HL-60 (cell line): ENCODE measurements around the gene ABCD1.
"Not testable (repeated sequence)": the region's sequence is repeated elsewhere in the genome, so short reads cannot be mapped to it uniquely, and the experiment has no call there.

Experiments
- DNase-seq, 2 experiments: peaks; one replicate each; pipeline ENCODE4 v3.0.0-alpha.2; 2010 to 2020; ENCODE audit warnings: low read depth in 1 of 2, low spot score in 1 of 2
- H3K27ac ChIP-seq: fragments of 250-450 bp; sonication (Bioruptor Pico); replicated peaks from 2 replicates; pipeline ENCODE4 v1.5.1; 2020; ENCODE audit warnings: mild to moderate bottlenecking, moderate library complexity
- H3K27me3 ChIP-seq: fragments of 250-450 bp; sonication (Bioruptor Pico); 2 replicates; pipeline ENCODE4 v1.5.1; 2021; ENCODE audit warnings: mild to moderate bottlenecking, moderate library complexity; ENCODE audit not compliant: insufficient read depth, poor library complexity, severe bottlenecking
- H3K4me3 ChIP-seq: replicated peaks from 2 replicates; pipeline ENCODE4 v1.5.1; 2011; ENCODE audit warnings: mild to moderate bottlenecking, control low read depth, low read length; ENCODE audit not compliant: insufficient read depth
- CTCF ChIP-seq: IDR thresholded peaks from one replicate; pipeline ENCODE4 v1.5.1; 2011; ENCODE audit warnings: low read length, control low read depth, inconsistent platforms; ENCODE audit not compliant: insufficient read depth
- GABPA ChIP-seq: IDR thresholded peaks from 2 replicates; pipeline ENCODE4 v1.6.1; 2012; ENCODE audit warnings: low read depth
- POLR2AphosphoS5 ChIP-seq: IDR thresholded peaks from 2 replicates; pipeline ENCODE4 v1.6.1; 2012; ENCODE audit warnings: low read depth
- REST ChIP-seq: IDR thresholded peaks from 2 replicates; pipeline ENCODE4 v1.6.1; 2012; ENCODE audit warnings: low read depth; ENCODE audit not compliant: insufficient replicate concordance
- SPI1 ChIP-seq: IDR thresholded peaks from 2 replicates; pipeline ENCODE4 v1.6.1; 2012; ENCODE audit warnings: low read depth, mild to moderate bottlenecking, borderline replicate concordance

Gene ABCD1

GRCh38 chrX:153741446-153741845 lies 16.8 kb downstream of the ABCD1 start:
- no peak overlapping the region for H3K27ac ChIP-seq
- DNase-seq = no peak
- TF ChIP-seq POLR2AphosphoS5 = no peak
- TF ChIP-seq SPI1 = no peak
- no peak for TF ChIP-seq GABPA
- TF ChIP-seq REST = no peak
- no peak for TF ChIP-seq CTCF
- no peaks in the 10 kb centered on the region for H3K27me3 ChIP-seq
- H3K4me3 ChIP-seq = no peak overlapping the region

GRCh38 chrX:153742111-153742510 lies 17.5 kb downstream of the ABCD1 start:
- not testable (repeated sequence) for H3K27me3 ChIP-seq, H3K27ac ChIP-seq, DNase-seq, H3K4me3 ChIP-seq

- not testable (repeated sequence) for H3K4me3 ChIP-seq, H3K27me3 ChIP-seq, H3K27ac ChIP-seq, DNase-seq
Measured at GRCh38 chrX:153742796-153743467, 18.3 kb downstream of the ABCD1 start.

GRCh38 chrX:153743468-153744209 lies 19.0 kb downstream of the ABCD1 start:
- not testable (repeated sequence) for H3K27ac ChIP-seq, H3K27me3 ChIP-seq, H3K4me3 ChIP-seq, DNase-seq

- no peak for DNase-seq
- H3K4me3 ChIP-seq = no peak overlapping the region
- no peaks in the 10 kb centered on the region for H3K27me3 ChIP-seq
- H3K27ac ChIP-seq = no peak overlapping the region
- TF ChIP-seq CTCF (no peak), SPI1 (no peak), POLR2AphosphoS5 (no peak), REST (no peak), GABPA (no peak)
Measured at GRCh38 chrX:153744210-153745066, 19.8 kb downstream of the ABCD1 start.

GRCh38 chrX:153745067-153745433 lies 20.4 kb downstream of the ABCD1 start:
- H3K27ac ChIP-seq, DNase-seq, H3K4me3 ChIP-seq, H3K27me3 ChIP-seq: not testable (repeated sequence)
